Activated naive CD8-positive, alpha-beta T cell treated with anti-CD3 and anti-CD28 coated beads for 36 hours (primary cell): ENCODE results near the gene ITGA1. TPM values are rescaled to one million over a fixed set of nuclear protein-coding genes. Genes with fewer than 3 reads are reported as not detected.

ENCODE experiments used
- DNase-seq: peaks from one replicate; pipeline ENCODE4 v3.0.0; 2021
- H3K27ac Mint-ChIP-seq: one replicate; pipeline ENCODE4 v1.8.0; 2022; ENCODE audit warnings: mild to moderate bottlenecking, moderate library complexity, mixed read lengths
- H3K27me3 Mint-ChIP-seq: one replicate; pipeline ENCODE4 v1.8.0; 2022; ENCODE audit warnings: mild to moderate bottlenecking, mixed read lengths
- H3K36me3 Mint-ChIP-seq: one replicate; pipeline ENCODE4 v1.8.0; 2021; ENCODE audit warnings: mild to moderate bottlenecking, mixed read lengths
- H3K4me1 Mint-ChIP-seq: one replicate; pipeline ENCODE4 v1.8.0; 2021; ENCODE audit warnings: mixed read lengths
- H3K4me3 Mint-ChIP-seq: one replicate; pipeline ENCODE4 v1.8.0; 2022; ENCODE audit warnings: mild to moderate bottlenecking, moderate library complexity, mixed read lengths
- H3K9me3 Mint-ChIP-seq: one replicate; pipeline ENCODE4 v1.8.0; 2022; ENCODE audit warnings: mixed read lengths
- total RNA-seq, 2 experiments: library from RNA; stranded (reverse); gene quantifications; one replicate each; pipeline ENCODE4 v1.2.3, GENCODE V29; 2021

Gene ITGA1
- total RNA-seq, 2 experiments from 2014 or later, result 6.9 to 9.9 TPM

- no peak overlapping the region for H3K27ac Mint-ChIP-seq
- H3K9me3 Mint-ChIP-seq, result no peaks in the 10 kb centered on the region
- peaks cover 6% of the 10 kb centered on the region for H3K36me3 Mint-ChIP-seq
- DNase-seq, result no peak
- no peak overlapping the region for H3K4me3 Mint-ChIP-seq
- H3K4me1 Mint-ChIP-seq, result peaks cover 10% of the 10 kb centered on the region
- H3K27me3 Mint-ChIP-seq, result no peaks in the 10 kb centered on the region
Observed at GRCh38 chr5:52925001-52925400, 137.3 kb downstream of the ITGA1 start.

DNA sequence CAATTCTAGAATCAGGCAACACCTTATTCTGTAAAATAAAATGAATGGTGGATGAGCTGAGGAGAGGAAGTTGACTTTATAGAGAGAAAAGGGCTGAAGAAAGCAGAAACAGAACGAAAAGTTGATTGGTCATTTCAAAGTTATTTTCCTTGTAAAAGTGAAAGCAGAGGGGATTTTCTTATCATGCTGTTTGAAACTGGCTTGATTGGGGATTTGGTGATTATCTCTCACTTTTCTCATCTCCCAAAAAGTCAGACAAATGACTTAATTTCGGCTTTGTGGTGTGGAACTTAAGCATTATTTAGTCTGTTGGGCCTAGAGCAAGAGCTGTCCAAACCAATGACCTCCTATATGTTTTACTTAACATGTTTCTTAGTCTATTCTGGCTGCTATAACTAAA lies 141.0 kb downstream of the ITGA1 start:
- H3K9me3 Mint-ChIP-seq, result no peaks in the 10 kb centered on the region
- H3K4me1 Mint-ChIP-seq, result peaks cover 10% of the 10 kb centered on the region
- H3K27ac Mint-ChIP-seq, result no peak overlapping the region
- H3K36me3 Mint-ChIP-seq, result peaks cover 6% of the 10 kb centered on the region
- no peaks in the 10 kb centered on the region for H3K27me3 Mint-ChIP-seq
- H3K4me3 Mint-ChIP-seq, result no peak overlapping the region
- no peak for DNase-seq

DNA sequence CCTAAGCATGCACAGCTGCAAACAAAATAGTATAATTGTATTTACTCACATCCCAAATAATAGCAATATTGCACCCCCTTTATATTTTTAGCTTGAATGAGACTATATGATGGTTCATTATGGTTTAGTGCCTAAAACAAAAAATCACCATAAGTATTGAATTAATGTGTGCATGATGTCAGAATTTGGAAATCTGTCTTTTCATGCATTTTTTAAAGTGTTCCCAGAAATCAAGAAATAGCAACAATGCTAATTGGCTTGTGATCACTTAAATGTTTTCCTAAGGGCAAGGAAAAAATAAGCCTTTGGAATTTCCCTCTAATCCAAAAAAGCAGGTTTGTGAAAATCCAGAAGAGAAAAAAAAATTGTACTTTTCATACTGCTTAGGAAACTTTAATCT lies 150.5 kb downstream of the ITGA1 start:
- no peaks in the 10 kb centered on the region for H3K9me3 Mint-ChIP-seq
- H3K27me3 Mint-ChIP-seq, result no peaks in the 10 kb centered on the region
- H3K4me1 Mint-ChIP-seq, result no peaks in the 10 kb centered on the region
- H3K4me3 Mint-ChIP-seq, result no peak overlapping the region
- no peak overlapping the region for H3K27ac Mint-ChIP-seq
- DNase-seq, result no peak
- no peaks in the 10 kb centered on the region for H3K36me3 Mint-ChIP-seq

GRCh38 chr5:52943285-52943684 lies 155.6 kb downstream of the ITGA1 start:
- Mint-ChIP-seq H3K27me3 (no peaks in the 10 kb centered on the region), H3K4me3 (no peak overlapping the region), H3K36me3 (no peaks in the 10 kb centered on the region), H3K4me1 (peaks cover 4% of the 10 kb centered on the region), H3K27ac (no peak overlapping the region), H3K9me3 (no peaks in the 10 kb centered on the region)
- DNase-seq, result no peak

DNA sequence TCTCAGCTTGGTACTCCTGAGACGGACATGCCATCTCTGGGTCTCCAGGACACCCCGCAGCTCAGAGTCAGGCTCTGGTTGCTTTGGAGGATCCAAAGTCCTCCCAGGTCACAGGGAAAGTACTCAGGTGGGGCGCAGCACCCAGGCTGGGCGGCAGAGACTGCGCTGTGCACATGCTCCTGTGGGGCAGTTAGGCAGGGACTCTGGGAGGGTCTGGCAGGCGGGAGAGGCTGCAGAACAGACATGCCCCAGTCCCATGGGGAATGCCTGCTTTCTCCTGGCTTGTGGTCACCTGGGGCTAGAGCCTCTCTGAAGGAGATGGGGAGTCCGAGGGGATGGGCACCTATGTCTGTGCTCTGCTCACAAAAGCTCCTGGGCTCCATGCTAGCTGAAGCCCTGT lies 156.1 kb downstream of the ITGA1 start:
- Mint-ChIP-seq H3K27ac (no peak overlapping the region), H3K4me1 (peaks cover 8% of the 10 kb centered on the region), H3K36me3 (no peaks in the 10 kb centered on the region), H3K27me3 (no peaks in the 10 kb centered on the region), H3K4me3 (no peak overlapping the region), H3K9me3 (no peaks in the 10 kb centered on the region)
- no peak for DNase-seq

DNA sequence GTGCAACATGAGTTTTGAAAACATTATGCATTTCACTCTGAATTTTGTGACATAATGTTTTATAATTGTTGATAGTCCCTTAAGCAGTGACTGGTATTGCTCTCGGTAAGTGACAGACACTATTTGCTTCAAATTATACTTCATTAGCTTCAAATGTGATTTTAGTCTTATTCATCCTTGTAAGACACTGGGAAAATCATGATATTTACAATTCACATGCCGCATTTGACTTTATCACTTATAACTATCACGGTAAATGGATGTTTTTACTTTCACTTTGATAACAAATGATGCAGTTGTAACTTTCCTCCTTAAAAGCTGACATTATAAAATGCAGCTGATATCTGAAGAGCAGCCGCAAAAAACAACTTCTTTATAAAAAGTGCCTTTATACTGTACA lies 157.3 kb downstream of the ITGA1 start:
- peaks cover 13% of the 10 kb centered on the region for H3K4me1 Mint-ChIP-seq
- DNase-seq, result no peak
- no peaks in the 10 kb centered on the region for H3K27me3 Mint-ChIP-seq
- H3K9me3 Mint-ChIP-seq, result no peaks in the 10 kb centered on the region
- no peaks in the 10 kb centered on the region for H3K36me3 Mint-ChIP-seq
- H3K4me3 Mint-ChIP-seq, result peak overlapping the region; percentile 55
- H3K27ac Mint-ChIP-seq, result no peak overlapping the region

- no peaks in the 10 kb centered on the region for H3K9me3 Mint-ChIP-seq
- H3K36me3 Mint-ChIP-seq, result no peaks in the 10 kb centered on the region
- DNase-seq, result no peak
- no peaks in the 10 kb centered on the region for H3K27me3 Mint-ChIP-seq
- peaks cover 13% of the 10 kb centered on the region for H3K4me1 Mint-ChIP-seq
- H3K27ac Mint-ChIP-seq, result no peak overlapping the region
- no peak overlapping the region for H3K4me3 Mint-ChIP-seq
Observed at GRCh38 chr5:52947208-52947607, 159.5 kb downstream of the ITGA1 start.

DNA sequence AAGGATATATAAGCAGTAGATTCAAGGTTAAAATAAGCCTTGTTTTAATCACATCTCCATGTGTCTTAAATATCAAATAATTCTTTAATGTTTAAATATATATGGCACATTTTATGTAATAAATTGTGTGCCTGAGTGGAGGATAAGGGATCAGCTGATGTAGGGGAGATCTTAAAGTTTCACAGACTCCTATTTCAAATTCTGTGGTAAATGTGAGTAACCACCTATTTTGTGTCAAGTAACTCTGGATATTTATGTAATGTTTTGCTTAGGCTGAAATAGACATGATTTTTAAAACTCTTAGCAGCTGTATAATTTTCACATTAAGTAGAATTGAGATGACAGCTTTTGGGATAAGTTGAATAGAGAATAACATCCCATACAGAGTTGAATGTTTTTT lies 160.1 kb downstream of the ITGA1 start:
- Mint-ChIP-seq H3K4me1 (peaks cover 13% of the 10 kb centered on the region), H3K36me3 (no peaks in the 10 kb centered on the region), H3K27me3 (no peaks in the 10 kb centered on the region), H3K4me3 (no peak overlapping the region), H3K9me3 (no peaks in the 10 kb centered on the region), H3K27ac (no peak overlapping the region)
- DNase-seq, result no peak

- peak overlapping the region; percentile 30 for H3K27ac Mint-ChIP-seq
- H3K4me1 Mint-ChIP-seq, result peaks cover 13% of the 10 kb centered on the region
- H3K9me3 Mint-ChIP-seq, result no peaks in the 10 kb centered on the region
- peak; percentile 43 for DNase-seq
- no peaks in the 10 kb centered on the region for H3K36me3 Mint-ChIP-seq
- no peak overlapping the region for H3K4me3 Mint-ChIP-seq
- no peaks in the 10 kb centered on the region for H3K27me3 Mint-ChIP-seq
Observed at GRCh38 chr5:52948418-52949076, 160.8 kb downstream of the ITGA1 start.

- no peaks in the 10 kb centered on the region for H3K27me3 Mint-ChIP-seq
- H3K36me3 Mint-ChIP-seq, result no peaks in the 10 kb centered on the region
- no peak overlapping the region for H3K27ac Mint-ChIP-seq
- H3K9me3 Mint-ChIP-seq, result no peaks in the 10 kb centered on the region
- no peak overlapping the region for H3K4me3 Mint-ChIP-seq
- DNase-seq, result no peak
- H3K4me1 Mint-ChIP-seq, result peaks cover 13% of the 10 kb centered on the region
Observed at GRCh38 chr5:52950686-52951085, 163.0 kb downstream of the ITGA1 start.

DNA sequence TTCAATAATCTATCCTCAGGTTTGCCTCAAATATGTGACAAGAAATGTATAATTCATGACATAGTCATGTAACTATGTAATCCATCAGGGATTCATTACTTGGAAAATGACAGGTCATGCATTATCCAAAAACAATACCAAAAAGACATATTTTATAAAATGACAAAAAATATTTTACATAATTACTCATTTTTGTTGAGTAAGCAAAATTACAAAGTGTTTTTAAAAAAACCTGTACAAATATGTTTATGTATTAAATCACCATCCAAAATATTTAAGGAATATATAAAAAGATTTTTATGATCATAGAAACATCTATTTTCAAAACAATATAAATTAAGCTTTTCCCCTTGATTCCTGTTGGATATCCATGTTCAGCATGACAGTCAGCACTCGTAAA lies 164.8 kb downstream of the ITGA1 start:
- H3K36me3 Mint-ChIP-seq, result no peaks in the 10 kb centered on the region
- DNase-seq, result no peak
- peaks cover 11% of the 10 kb centered on the region for H3K4me1 Mint-ChIP-seq
- H3K9me3 Mint-ChIP-seq, result no peaks in the 10 kb centered on the region
- no peaks in the 10 kb centered on the region for H3K27me3 Mint-ChIP-seq
- H3K4me3 Mint-ChIP-seq, result no peak overlapping the region
- H3K27ac Mint-ChIP-seq, result no peak overlapping the region

DNA sequence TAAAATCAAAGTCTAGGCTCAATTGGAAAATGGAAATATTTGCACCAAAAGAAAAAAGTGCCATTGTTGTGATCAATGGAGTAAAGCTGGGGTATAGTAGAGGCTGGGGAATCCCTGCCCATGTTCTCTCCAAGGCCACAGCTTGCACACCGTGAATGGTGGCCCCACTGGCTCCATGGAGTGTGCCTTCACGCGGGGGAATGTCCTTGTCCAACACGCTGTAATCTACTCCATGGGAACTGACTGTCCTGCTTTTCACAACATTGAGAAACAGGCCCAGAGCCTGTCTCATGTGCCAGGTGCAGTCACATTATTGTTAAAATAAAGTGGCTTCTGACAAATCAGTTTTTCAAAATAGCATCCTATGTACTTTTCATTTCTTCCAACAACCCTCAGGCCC lies 168.3 kb downstream of the ITGA1 start:
- Mint-ChIP-seq H3K4me1 (no peaks in the 10 kb centered on the region), H3K4me3 (no peak overlapping the region), H3K27me3 (no peaks in the 10 kb centered on the region), H3K36me3 (no peaks in the 10 kb centered on the region), H3K27ac (no peak overlapping the region), H3K9me3 (peaks cover 5% of the 10 kb centered on the region)
- DNase-seq, result no peak

DNA sequence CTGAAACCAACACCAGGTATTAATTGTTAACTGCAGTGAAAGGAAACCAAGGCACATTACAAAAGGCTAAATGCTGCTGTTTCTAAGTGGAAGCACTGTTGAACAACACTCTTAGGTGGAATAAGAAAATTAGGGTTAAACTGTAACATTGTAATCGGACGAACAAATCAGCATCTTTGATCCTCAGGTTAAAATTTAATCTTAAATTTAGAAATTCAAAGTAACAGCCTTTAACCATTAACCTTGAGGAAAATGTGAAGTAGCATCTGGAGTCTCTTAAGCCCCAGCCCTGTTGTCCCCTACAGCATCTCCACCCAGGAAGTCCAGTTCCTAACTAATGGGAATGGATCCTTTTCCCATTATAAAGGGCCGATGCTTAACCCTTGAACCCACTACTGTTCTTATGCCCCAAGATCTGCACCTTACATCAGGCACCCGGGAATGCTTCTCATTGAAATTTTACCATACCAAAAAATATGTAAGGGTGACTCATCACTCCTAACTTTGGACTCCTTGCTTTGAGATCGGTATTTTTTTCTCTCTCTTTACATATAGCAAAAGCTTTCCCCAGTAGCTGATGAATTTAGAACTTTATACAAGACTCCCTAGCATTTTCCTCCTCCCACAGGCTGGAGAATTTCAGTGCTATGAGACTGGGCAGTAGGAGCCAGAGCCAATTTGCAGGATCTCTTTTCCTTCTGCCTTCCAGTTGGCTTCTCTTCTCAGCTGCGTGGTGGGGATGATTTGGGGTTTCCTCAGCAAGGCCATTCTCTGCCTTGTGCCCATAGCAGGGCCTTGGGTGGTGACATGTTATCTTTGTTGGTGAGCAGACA lies 169.4 kb downstream of the ITGA1 start:
- no peak overlapping the region for H3K27ac Mint-ChIP-seq
- no peak for DNase-seq

GRCh38 chr5:52961274-52961681 lies 173.6 kb downstream of the ITGA1 start:
- H3K27ac Mint-ChIP-seq, result no peak overlapping the region
- no peak for DNase-seq
- H3K27me3 Mint-ChIP-seq, result no peaks in the 10 kb centered on the region
- no peaks in the 10 kb centered on the region for H3K36me3 Mint-ChIP-seq
- H3K4me1 Mint-ChIP-seq, result no peaks in the 10 kb centered on the region
- no peak overlapping the region for H3K4me3 Mint-ChIP-seq
- H3K9me3 Mint-ChIP-seq, result peaks cover 5% of the 10 kb centered on the region

More for the DNA sequence above, 169.4 kb downstream of the ITGA1 start:
- H3K9me3 Mint-ChIP-seq, result peaks cover 5% of the 10 kb centered on the region
- H3K27me3 Mint-ChIP-seq, result no peaks in the 10 kb centered on the region
- no peak overlapping the region for H3K4me3 Mint-ChIP-seq
- no peaks in the 10 kb centered on the region for H3K36me3 Mint-ChIP-seq
- no peaks in the 10 kb centered on the region for H3K4me1 Mint-ChIP-seq

GRCh38 chr5:52963636-52964035 lies 175.9 kb downstream of the ITGA1 start:
- Mint-ChIP-seq H3K4me1 (no peaks in the 10 kb centered on the region), H3K27ac (no peak overlapping the region), H3K4me3 (no peak overlapping the region), H3K9me3 (peaks cover 11% of the 10 kb centered on the region), H3K27me3 (peaks cover 4% of the 10 kb centered on the region), H3K36me3 (no peaks in the 10 kb centered on the region)
- no peak for DNase-seq

DNA sequence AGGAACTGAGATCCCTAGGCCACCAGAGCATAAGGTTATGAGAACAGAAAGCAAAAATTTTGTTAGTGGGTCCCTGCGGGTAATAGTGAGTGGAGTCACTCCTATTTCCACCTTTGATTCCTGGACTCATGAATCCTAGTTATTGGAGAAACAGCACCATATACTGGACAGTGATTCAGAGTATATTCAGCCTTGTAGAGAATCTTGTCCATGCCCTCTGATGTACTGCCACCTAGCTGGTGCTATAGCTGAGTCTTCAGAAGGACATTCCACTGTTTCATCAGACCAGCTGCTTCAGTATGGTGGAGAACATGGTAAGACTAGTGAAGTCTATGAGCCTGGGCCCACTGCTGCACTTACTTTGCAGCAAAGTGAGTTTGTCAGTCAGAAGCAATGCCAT lies 176.4 kb downstream of the ITGA1 start:
- DNase-seq, result no peak
- no peaks in the 10 kb centered on the region for H3K36me3 Mint-ChIP-seq
- H3K4me3 Mint-ChIP-seq, result no peak overlapping the region
- no peak overlapping the region for H3K27ac Mint-ChIP-seq
- H3K9me3 Mint-ChIP-seq, result peaks cover 16% of the 10 kb centered on the region
- no peaks in the 10 kb centered on the region for H3K4me1 Mint-ChIP-seq
- peaks cover 9% of the 10 kb centered on the region for H3K27me3 Mint-ChIP-seq
